HepG2 (cell line): ENCODE measurements around the gene IQCC. TPM values are rescaled to one million over a fixed set of nuclear protein-coding genes. Genes with fewer than 3 reads are reported as not detected.

Experiments
- ARID5B ChIP-seq: IDR thresholded peaks from 2 replicates; pipeline ENCODE4 v1.4.0; 2020; ENCODE audit warnings: mild to moderate bottlenecking, missing genetic modification reagents
- CBFB ChIP-seq: sonication (generic); formaldehyde crosslinking; IDR thresholded peaks from 2 replicates; pipeline ENCODE4 v1.4.0; 2020; ENCODE audit warnings: missing genetic modification reagents
- GFI1 ChIP-seq: sonication (generic); formaldehyde crosslinking; IDR thresholded peaks from 2 replicates; pipeline ENCODE4 v1.5.0; 2020; ENCODE audit warnings: missing genetic modification reagents, mild to moderate bottlenecking, borderline replicate concordance
- GPBP1L1 ChIP-seq: sonication (generic); formaldehyde crosslinking; IDR thresholded peaks from 2 replicates; pipeline ENCODE4 v1.5.0; 2020; ENCODE audit warnings: mild to moderate bottlenecking, missing genetic modification reagents
- MAFF ChIP-seq: IDR thresholded peaks from 2 replicates; pipeline ENCODE4 v1.6.1; 2011; ENCODE audit warnings: low read depth, low read length, improper control_type of control experiment
- NCOA1 ChIP-seq: sonication (generic); formaldehyde crosslinking; IDR thresholded peaks from 2 replicates; pipeline ENCODE4 v1.9.0; 2021; ENCODE audit warnings: missing genetic modification reagents
- PRPF4 ChIP-seq: fragments of 200-400 bp; formaldehyde crosslinking; IDR thresholded peaks from 2 replicates; pipeline ENCODE4 v1.6.1; 2016; ENCODE audit warnings: low read length, low read depth; ENCODE audit not compliant: poor library complexity, severe bottlenecking
- RAD21 ChIP-seq: fragments of 450-650 bp; formaldehyde crosslinking; IDR thresholded peaks from 2 replicates; pipeline ENCODE4 v1.5.0; 2020; ENCODE audit warnings: mild to moderate bottlenecking
- RERE ChIP-seq: IDR thresholded peaks from 2 replicates; pipeline ENCODE4 v1.6.1; 2016; ENCODE audit warnings: low read depth, missing genetic modification reagents, missing compliant biosample characterization
- SNAPC5 ChIP-seq: sonication (generic); formaldehyde crosslinking; IDR thresholded peaks from 2 replicates; pipeline ENCODE4 v1.8.1; 2023; ENCODE audit warnings: mild to moderate bottlenecking, missing genetic modification reagents, borderline replicate concordance
- SOX5 ChIP-seq: IDR thresholded peaks from 2 replicates; pipeline ENCODE4 v1.6.1; 2016; ENCODE audit warnings: borderline replicate concordance
- ZNF275 ChIP-seq: sonication (generic); formaldehyde crosslinking; IDR thresholded peaks from 2 replicates; pipeline ENCODE4 v1.8.0; 2022; ENCODE audit warnings: missing genetic modification reagents, mild to moderate bottlenecking, inconsistent platforms, borderline replicate concordance
- ZNF614 ChIP-seq: IDR thresholded peaks from 2 replicates; pipeline ENCODE4 v1.6.1; 2018; ENCODE audit warnings: missing biosample characterization, missing genetic modification reagents, inconsistent platforms, borderline replicate concordance
- ZNF652 ChIP-seq: IDR thresholded peaks from 2 replicates; pipeline ENCODE4 v1.6.1; 2016; ENCODE audit warnings: low read depth, borderline replicate concordance
- ZNF768 ChIP-seq: sonication (generic); formaldehyde crosslinking; IDR thresholded peaks from 2 replicates; pipeline ENCODE4 v1.4.0; 2020; ENCODE audit warnings: missing genetic modification reagents
- ZNF878 ChIP-seq: sonication (generic); formaldehyde crosslinking; IDR thresholded peaks from 2 replicates; pipeline ENCODE4 v1.8.1; 2023; ENCODE audit warnings: mild to moderate bottlenecking, missing genetic modification reagents, moderate library complexity
- polyA plus RNA-seq, 8 experiments: library from polyadenylated mRNA; depleted of rRNA in 3 of 8; stranded (reverse) in 7 of 8; unstranded in 1 of 8; fragments of >200 nt; fragmentation: Illumina TruSeq in 4 of 8; extraction: Trizol in 4 of 8; gene quantifications; 2 replicates each; pipeline versions ENCODE4 v1.2.1 to v1.2.3, GENCODE V29; 2011 to 2016; ENCODE audit warnings: low read depth in 4 of 8, missing spikeins in 1 of 8, mixed read lengths in 1 of 8; ENCODE audit not compliant: insufficient read depth in 1 of 8
- total RNA-seq, 5 experiments: library from RNA; depleted of rRNA; stranded (reverse); fragments of >200 nt; fragmentation: Illumina TruSeq; extraction: Trizol; gene quantifications; 2 replicates each; pipeline ENCODE4 v1.2.3, GENCODE V29; 2016; ENCODE audit warnings: low read depth in 1 of 5

IQCC gene
- total and polyA plus RNA-seq, 2 of the 13 experiments (the other 11 are each of a cell fraction or from before 2014, with no cell fraction given), result 1.7 to 3.0 TPM

GRCh38 chr1:32255072-32256071 lies 49.9 kb downstream of the IQCC start (continued):
- TF ChIP-seq GPBP1L1 (CRISPR knock-in tag) (no peak), RAD21 (CRISPR knock-in tag) (no peak), ARID5B (CRISPR knock-in tag) (peak; percentile 76), RERE (CRISPR knock-in tag) (no peak), MAFF (no peak), SOX5 (CRISPR knock-in tag) (0 out of 2 replicates have a peak, but pooled peaks have one; percentile 41), NCOA1 (no peak), ZNF768 (no peak), ZNF878 (CRISPR knock-in tag) (no peak), ZNF275 (no peak), PRPF4 (no peak), CBFB (CRISPR knock-in tag) (no peak), ZNF652 (CRISPR knock-in tag) (peak; percentile 88), GFI1 (CRISPR knock-in tag) (no peak), ZNF614 (CRISPR knock-in tag) (no peak), SNAPC5 (CRISPR knock-in tag) (no peak)
